Left ventricle myocardium inferior (tissue), 1 donor: ENCODE data around the gene UNC45A. TPM values are rescaled to one million over a fixed set of nuclear protein-coding genes. Genes with fewer than 3 reads are reported as not detected.

Source experiments
- DNase-seq: peaks from one replicate; pipeline ENCODE4 v3.0.0-alpha.2; 2020
- H3K27ac ChIP-seq: fragments of 200-600 bp; replicated peaks from 2 replicates; pipeline ENCODE4 v1.8.0; 2021
- H3K27me3 ChIP-seq: fragments of 200-600 bp; 2 replicates; pipeline ENCODE4 v1.8.0; 2021; ENCODE audit warnings: low read depth
- H3K36me3 ChIP-seq: fragments of 200-600 bp; 2 replicates; pipeline ENCODE4 v1.8.0; 2021
- H3K4me1 ChIP-seq: fragments of 200-600 bp; 2 replicates; pipeline ENCODE4 v1.8.0; 2021
- H3K4me3 ChIP-seq: fragments of 200-600 bp; 2 replicates; pipeline ENCODE4 v1.8.0; 2021; ENCODE audit warnings: mild to moderate bottlenecking, moderate library complexity
- H3K9me3 ChIP-seq: fragments of 200-600 bp; replicated peaks from 2 replicates; pipeline ENCODE4 v1.8.0; 2021
- intact Hi-C: fragments of 100-400 bp; cut with micrococcal nuclease; formaldehyde crosslinking; loops from one replicate; pipeline ENCODE4 v1.11.0; 2022
- total RNA-seq: library from RNA; stranded (reverse); fragmentation: NEBNext Ultra II Directional; extraction: Animal tissue kit (Norgen Biotek cat#: 25700); gene quantifications from one replicate; pipeline ENCODE4 v1.2.1, GENCODE V29; 2021
- TF ChIP-seq, protein P1 (sequence below): fragments of 200-600 bp; IDR thresholded peaks from 2 replicates; pipeline ENCODE4 v1.8.0; 2021; ENCODE audit warnings: antibody characterized with exemption, mild to moderate bottlenecking, borderline replicate concordance
- donor health status: DM: no; HTN: yes; CAD: no; lungs with severe emphysema.

UNC45A gene
- total RNA-seq, 1 donor from 2014 or later: 21.9 TPM

DNA sequence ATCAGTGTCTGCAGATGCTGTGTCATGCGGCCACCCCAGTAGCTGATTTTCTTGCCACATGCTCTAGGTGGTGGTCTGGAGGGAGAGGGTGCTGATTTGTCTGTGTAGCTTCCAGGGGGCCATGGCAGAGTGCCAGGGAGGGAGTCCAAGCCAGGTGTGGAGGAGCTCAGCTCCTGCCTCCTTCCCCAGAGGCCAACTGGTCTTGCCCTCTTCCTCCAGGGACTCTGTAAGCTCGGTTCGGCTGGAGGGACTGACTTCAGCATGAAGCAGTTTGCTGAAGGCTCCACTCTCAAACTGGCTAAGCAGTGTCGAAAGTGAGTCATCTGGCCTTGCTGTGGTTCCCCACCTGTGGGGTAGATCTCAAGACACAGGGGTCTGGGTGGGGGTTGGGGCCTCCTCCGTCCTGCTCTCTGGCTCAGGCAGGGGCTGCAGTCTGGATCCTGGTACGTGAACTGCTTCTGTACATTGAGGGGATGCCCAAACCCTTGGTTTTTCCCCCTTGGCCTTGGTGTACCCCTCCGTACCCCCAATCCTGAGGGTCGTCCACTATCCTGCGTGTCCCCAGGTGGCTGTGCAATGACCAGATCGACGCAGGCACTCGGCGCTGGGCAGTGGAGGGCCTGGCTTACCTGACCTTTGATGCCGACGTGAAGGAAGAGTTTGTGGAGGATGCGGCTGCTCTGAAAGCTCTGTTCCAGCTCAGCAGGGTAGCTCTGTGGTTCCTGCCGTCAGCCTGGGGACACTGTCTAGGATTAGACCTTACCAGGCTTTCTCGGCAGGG, 12.7 kb downstream of the UNC45A start:
- DNase-seq: no peak
- Histone ChIP-seq H3K36me3 (peaks cover 99% of the 10 kb centered on the region), H3K9me3 (no peaks in the 10 kb centered on the region), H3K27ac (no peak overlapping the region), H3K4me3 (no peak overlapping the region), H3K27me3 (no peaks in the 10 kb centered on the region), H3K4me1 (no peaks in the 10 kb centered on the region)
- TF ChIP-seq, protein P1, sequence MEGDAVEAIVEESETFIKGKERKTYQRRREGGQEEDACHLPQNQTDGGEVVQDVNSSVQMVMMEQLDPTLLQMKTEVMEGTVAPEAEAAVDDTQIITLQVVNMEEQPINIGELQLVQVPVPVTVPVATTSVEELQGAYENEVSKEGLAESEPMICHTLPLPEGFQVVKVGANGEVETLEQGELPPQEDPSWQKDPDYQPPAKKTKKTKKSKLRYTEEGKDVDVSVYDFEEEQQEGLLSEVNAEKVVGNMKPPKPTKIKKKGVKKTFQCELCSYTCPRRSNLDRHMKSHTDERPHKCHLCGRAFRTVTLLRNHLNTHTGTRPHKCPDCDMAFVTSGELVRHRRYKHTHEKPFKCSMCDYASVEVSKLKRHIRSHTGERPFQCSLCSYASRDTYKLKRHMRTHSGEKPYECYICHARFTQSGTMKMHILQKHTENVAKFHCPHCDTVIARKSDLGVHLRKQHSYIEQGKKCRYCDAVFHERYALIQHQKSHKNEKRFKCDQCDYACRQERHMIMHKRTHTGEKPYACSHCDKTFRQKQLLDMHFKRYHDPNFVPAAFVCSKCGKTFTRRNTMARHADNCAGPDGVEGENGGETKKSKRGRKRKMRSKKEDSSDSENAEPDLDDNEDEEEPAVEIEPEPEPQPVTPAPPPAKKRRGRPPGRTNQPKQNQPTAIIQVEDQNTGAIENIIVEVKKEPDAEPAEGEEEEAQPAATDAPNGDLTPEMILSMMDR: no peak
- intact Hi-C loops: no loop called here

DNA sequence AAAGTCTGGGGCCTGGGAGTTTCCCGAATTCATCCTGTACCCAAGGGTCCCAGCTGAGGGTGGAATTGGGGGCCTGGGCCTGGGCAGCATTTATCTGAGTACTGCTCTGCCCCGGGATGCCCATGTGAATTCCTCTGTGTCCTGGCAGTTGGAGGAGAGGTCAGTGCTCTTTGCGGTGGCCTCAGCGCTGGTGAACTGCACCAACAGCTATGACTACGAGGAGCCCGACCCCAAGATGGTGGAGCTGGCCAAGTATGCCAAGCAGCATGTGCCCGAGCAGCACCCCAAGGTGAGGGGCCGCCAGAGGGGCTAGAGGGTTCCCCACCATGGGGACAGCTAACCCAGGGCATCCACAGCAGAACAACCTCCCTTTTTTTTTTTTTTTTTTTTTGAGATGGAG, 13.4 kb downstream of the UNC45A start:
- intact Hi-C loops: no loop called here
- TF ChIP-seq, protein P1: no peak
- no peak overlapping the region for H3K4me3 ChIP-seq
- no peak for DNase-seq
- H3K9me3 ChIP-seq: no peaks in the 10 kb centered on the region
- no peaks in the 10 kb centered on the region for H3K4me1 ChIP-seq
- H3K36me3 ChIP-seq: peaks cover 99% of the 10 kb centered on the region
- no peaks in the 10 kb centered on the region for H3K27me3 ChIP-seq
- H3K27ac ChIP-seq: no peak overlapping the region

DNA sequence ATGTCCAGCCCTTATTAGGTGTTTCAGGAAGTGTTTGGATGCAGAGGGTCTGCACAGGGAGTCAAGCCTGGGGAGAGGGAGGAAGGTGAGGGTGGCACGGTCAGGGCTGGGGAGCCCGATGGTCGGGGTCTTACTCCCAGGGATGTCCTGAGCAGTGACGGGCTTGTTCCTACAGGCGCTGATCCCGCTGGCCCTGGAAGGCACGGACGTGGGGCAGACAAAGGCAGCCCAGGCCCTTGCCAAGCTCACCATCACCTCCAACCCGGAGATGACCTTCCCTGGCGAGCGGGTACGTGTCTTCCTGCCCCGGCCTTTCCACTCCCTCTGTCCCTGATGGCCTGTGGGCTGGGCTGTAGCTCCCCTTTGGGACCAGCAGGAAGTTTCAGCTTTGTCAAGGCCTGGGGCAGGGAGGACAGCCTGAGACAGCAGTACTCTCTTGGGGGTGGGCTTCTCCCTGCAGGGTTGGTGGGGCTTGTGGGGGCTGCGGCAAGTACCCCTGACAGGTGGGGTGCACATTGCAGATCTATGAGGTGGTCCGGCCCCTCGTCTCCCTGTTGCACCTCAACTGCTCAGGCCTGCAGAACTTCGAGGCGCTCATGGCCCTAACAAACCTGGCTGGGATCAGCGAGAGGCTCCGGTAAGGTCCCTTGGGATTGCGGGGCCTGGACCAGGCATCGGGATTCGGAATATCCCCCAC, 15.0 kb downstream of the UNC45A start:
- no peak overlapping the region for H3K27ac ChIP-seq
- peaks cover 9% of the 10 kb centered on the region for H3K4me1 ChIP-seq
- peaks cover 88% of the 10 kb centered on the region for H3K36me3 ChIP-seq
- no peaks in the 10 kb centered on the region for H3K9me3 ChIP-seq
- TF ChIP-seq, protein P1: no peak
- intact Hi-C loops: no loop called here
- DNase-seq: no peak
- no peak overlapping the region for H3K4me3 ChIP-seq
- no peaks in the 10 kb centered on the region for H3K27me3 ChIP-seq

DNA sequence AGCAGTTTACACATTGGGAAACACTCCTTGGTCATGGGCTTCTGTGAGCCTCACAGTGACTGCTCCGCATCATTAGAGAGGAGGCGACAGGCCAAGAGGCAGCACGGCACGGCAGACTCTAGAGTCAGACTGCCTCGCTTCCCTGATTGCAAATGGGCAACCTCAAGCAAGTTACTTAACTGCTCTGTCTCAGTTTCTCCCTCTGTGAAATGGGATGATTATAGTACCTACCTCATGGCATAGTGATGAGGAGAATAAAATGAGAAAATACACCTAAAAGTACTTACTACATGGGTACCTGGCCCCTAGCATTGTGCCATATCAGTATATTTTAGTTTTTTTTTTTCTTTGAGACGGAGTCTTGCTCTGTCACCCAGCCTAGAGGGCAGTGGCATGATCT, 15.6 kb downstream of the UNC45A start:
- H3K27me3 ChIP-seq: no peaks in the 10 kb centered on the region
- H3K9me3 ChIP-seq: no peaks in the 10 kb centered on the region
- no peak overlapping the region for H3K4me3 ChIP-seq
- TF ChIP-seq, protein P1: no peak
- no peak for DNase-seq
- intact Hi-C loops: no loop called here
- peaks cover 14% of the 10 kb centered on the region for H3K4me1 ChIP-seq
- peaks cover 82% of the 10 kb centered on the region for H3K36me3 ChIP-seq
- no peak overlapping the region for H3K27ac ChIP-seq

DNA sequence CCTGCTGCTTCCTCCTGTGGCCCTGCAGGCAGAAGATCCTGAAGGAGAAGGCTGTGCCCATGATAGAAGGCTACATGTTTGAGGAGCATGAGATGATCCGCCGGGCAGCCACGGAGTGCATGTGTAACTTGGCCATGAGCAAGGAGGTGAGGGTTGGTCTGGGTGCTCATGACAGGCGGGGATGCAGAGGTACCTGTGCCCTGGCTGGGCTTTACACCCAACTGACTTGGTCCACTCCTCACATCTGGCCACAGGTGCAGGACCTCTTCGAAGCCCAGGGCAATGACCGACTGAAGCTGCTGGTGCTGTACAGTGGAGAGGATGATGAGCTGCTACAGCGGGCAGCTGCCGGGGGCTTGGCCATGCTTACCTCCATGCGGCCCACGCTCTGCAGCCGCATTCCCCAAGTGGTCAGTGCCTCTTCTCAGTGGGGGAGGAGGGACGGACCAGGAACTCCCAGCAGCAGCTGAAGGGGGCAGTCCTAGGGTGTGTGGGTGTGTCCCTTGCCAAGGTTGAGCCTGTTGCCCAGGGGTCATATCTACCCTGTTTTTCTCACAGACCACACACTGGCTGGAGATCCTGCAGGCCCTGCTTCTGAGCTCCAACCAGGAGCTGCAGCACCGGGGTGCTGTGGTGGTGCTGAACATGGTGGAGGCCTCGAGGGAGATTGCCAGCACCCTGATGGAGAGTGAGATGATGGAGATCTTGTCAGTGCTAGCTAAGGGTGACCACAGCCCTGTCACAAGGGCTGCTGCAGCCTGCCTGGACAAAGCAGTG, 18.0 kb downstream of the UNC45A start:
- intact Hi-C loops: no loop called here
- Histone ChIP-seq H3K36me3 (peaks cover 59% of the 10 kb centered on the region), H3K4me3 (no peak overlapping the region), H3K4me1 (peaks cover 38% of the 10 kb centered on the region), H3K27ac (no peak overlapping the region), H3K27me3 (no peaks in the 10 kb centered on the region), H3K9me3 (no peaks in the 10 kb centered on the region)
- TF ChIP-seq, protein P1: no peak
- DNase-seq: no peak
